ENCODE measurements around the gene DACH1.

DACH1 gene

DNA sequence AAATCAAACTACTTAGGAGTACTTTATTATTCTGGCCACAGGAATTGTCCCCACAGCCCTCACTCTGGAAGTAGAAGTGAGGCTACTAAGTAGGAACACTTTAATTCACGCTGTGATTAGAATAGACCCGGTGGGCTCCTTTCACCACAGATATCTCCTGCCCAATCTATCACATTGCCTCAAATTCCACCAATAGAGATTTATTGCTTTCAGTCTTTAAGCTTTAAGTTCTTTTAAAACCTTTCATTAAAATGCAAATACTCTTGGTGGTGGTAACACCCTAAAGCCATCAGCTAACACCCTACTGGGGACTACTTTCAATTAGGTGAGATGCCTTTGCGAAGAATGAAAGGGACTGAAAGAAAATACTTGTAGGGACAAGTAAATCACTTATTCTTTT lies 181.9 kb downstream of the DACH1 start:
- DNase-seq = no peak

DNA sequence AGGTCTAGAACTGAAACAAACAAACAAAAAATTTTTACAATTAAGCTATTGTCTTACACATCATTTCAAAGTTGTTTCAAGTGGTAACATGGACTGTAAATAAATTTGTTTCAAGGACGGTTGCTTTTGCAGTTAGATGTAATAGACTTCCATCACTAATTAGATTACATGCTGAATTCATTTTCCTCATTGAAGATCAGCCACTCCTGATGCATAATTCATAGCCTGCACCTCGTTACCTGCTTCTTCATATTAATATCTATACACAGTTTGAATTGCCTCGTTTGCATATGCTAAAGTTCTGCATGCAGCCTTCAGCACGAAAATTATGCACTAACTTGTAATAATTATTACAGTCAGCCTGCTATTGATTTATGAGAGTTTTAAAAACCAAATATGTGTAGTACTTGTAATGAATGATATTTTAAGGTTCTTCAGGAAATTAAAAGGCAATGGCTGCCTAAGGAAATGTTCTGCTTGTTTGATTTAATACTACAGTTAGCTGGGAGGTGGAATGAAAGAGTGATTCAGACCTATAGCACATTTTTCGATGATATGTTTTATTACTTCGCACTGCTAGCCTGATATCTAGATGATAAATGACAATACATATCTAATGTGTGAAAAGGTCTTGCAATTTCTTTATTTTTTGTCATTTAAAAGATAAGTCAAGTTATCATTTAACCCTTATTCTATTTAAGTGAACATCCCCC lies 184.9 kb downstream of the DACH1 start:
- no peak for DNase-seq

DNA sequence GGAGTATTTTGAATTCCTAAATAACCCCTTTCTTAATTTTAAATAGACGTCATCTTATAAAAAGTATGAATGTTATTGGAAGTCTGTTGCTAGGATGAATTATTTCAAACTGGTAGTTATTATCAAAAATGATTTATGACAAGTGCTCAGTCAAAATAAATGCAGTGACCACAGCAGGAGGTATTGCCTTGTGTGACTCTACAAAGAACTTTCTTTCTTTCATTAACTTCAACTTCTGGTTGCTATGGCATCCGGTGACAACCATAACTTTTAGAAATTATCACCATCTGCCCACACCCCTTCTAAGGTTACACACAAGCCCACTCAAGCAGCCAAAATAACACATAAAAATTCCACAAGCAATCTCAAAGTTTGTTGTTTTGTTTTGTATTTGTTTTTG lies 189.9 kb downstream of the DACH1 start:
- DNase-seq = no peak

DNA sequence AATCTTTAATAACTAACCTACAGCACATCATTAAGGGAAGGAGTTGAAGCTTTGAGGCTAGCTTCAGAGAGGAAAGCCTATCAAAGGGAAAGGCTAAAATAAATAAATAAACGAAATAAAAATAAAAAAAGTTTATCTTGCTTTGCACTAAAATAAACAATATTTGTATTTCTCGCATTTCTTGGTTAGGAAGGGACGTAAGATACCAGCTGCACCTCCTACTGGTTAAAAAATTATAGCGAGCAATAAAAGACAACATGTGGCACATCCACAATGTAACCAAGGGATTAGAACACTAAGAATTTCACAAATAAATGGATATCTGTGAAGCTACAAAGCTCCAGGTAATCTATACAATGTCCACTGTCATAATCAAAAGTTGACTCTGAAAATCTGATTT lies 194.5 kb downstream of the DACH1 start:
- DNase-seq = no peak

DNA sequence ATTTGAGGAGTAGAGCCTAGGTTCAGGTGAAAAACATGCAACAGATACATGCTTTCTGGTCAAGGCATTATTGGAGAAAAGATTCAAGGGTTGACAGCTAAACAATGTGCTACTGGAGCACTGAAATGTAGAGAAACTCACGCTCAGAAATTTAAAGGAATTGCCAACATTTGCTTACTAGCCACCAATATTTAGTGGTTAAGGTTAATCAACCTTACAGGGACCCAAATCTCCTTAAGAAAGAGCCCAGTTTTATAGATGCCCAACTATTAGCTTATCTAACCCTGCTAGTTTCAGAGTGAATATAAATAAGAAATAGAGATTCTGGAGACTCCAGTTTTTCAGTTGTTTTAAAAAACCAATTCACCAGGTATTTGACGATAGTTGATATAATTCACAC lies 203.6 kb downstream of the DACH1 start:
- no peak for DNase-seq

DNA sequence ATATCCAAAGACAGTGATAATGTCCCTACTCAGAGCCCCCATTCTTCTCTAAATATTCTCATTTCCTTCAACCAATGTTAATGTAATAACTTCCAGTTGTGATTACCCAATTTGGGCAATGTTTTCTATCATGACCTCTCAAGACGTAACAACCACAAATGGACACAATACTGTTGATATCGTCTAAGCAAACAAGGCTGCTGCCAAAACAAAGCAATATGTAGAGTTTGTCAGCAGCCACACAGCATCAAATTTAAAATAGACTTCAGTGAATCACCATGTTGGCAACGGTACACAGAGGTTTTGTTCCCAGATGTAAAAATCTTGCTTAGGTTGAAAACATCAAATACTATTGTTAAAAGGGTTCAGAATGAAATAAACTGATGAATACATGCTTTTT lies 205.1 kb downstream of the DACH1 start:
- DNase-seq = no peak

DNA sequence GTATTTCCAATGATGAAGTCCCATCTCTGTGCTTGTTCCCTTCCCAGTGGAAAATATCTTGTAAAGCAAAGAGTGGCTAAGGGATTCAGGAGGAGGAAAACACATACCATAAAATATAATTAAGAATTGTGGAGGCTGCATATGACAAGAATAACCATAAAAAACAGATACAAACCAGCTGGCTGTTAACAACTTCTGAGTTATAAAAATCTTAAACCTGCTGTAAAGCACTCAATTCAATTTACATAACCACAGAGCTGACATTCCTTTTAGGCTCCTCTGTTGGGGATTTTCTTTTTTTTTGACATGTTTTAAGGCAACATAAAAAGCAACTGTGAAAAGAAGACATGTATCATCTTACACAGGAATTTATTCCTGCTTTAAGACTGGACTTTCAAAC lies 207.6 kb downstream of the DACH1 start:
- no peak for DNase-seq

DNA sequence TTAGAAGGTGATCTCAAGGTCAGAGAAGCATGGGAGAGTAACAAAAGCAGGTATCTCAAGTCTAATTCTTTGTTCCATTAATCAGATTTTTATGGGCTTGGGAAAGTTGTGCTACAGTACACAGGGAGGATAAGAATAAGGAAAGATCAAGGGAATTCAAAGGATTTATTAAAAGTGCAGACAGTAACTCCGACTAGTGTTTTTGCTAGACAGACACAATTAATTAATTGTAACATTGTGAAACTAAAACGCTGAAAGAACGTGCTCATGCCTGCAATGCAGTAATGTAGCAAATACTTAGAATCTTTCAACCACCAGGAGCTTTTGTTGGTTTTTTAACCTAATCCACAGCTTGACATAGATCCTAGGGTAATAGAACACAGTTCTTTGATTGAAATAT lies 221.5 kb downstream of the DACH1 start:
- DNase-seq = no peak

DNA sequence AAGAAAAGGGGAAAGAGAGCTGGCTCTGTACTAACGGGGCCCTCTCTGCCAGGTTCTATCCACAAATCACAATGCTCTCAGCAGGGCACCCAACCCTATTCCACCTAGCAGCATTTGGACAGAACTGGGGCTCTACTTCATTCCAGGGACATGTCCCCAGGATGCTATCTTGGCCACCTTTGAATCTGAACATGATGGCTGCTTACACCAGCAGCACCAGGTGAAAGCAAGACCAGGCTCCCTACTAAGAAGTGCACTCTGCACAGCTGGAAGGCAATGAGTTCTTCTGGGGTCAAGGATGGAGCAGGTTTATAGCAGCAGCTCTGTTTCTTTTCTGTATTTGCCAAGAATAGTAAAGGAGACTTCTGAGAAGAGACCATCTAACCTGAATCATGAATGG lies 222.4 kb downstream of the DACH1 start:
- DNase-seq = no peak

DNA sequence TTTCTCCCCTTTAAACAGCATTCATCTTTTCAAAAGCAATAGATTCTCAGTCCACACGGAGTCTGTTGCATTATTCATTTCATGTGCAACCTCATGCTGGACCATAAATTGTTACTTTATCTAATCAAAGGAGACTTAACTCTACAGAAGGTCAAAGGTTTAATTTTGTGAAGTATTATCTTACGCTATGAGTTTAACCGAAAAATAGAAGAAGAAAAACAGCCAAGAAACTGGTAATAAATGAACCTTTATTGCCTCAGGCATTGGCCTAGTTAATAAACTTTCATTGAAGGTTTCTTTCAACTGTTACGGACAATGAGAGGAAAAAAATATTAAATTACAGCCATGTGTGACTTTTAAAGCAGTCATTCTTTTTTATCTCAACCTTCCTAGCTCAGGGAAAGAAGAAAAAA lies 223.6 kb downstream of the DACH1 start:
- DNase-seq = no peak

DNA sequence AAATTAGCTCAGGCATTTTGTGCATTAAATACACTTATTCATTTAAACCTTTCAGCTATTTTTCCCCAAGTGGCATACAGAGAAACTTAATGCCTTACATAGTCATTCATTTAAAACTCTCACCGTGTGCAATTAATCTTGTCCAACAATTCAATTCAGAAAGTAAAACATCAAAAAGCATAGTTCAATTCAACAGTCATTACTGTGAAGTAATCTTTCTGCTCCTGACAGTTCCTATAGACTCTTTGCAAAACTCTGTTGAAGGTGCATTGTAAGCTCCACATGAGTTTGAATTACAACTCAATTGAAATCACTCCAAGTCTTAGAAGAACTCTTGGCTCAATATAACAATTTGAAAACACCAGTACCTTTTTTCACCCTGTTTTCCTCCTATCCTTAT lies 228.3 kb downstream of the DACH1 start:
- DNase-seq = no peak

DNA sequence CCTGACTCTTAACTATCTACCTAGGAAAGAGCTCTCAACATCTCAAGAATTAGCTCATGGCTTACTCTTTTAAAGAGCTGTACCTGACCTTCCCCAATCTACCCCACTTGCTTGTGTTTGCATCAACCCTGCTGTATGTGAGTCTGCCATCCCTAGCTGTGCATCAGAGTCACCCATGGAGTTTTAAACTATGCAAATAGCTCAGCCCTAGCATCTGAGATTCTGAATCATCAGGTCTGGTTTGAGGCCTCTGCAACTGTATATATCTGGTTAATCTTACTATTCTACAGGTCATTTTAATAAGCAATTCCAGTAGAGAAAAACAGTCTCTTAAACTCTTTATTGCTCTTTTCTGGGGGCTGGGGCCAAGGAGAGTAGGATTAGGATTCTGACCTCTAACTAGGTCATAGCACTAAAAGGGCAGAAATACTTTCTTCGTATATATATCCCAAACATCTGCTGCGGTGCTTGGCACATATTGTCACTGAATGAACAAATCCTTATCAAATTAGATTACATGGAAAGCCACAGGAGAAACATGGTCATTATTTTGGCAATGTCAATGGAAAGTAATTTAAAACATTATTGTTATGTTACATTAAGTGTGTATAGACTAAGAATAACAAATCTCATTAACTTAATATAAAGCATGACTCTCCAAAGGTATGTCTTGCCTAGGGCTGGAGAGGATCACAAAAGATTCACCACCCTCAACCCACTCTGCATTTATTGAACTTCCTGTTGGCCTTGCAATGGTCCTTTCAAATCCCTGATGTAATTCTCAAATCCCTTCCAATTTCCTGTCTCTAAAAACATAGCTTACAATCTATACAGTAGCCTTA lies 232.2 kb downstream of the DACH1 start:
- no peak for DNase-seq

DNA sequence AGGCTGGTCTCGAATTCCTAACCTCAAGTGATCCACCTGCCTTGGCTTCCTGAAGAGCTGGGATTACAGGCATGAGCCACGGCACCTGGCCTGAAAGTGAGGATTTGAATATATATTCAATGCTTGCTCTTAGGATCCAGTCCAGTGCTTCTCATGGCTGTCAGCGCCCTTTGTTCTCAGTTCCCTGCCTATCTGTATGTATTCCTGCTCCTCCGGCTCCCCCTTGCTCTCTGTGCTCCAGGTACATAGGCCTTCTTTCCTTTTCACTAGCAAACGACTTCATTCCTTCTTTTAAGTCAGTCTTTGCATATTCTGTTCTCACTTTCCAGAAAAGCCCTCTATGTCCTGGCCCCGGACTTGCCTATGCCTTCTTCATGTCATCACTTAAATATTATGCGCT lies 232.8 kb downstream of the DACH1 start:
- DNase-seq = no peak

DNA sequence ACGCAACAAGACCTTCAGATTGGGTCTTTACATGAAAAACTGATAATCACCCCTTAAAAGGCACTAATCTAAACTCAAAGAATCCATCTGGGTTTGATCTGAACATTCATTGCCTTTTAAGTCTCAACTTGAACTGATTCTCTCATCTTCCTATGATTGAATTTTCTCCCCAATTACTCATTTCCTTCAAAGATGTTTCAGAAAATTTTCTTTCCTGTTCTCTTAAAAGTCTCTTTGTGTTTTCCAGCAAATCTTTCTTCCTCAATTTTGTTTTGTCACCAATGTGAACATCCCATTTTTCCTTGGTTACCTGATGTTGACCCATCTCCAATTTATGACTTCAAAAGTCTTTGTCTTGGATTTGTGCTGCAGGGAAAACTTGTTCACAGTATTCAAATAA lies 234.3 kb downstream of the DACH1 start:
- DNase-seq = no peak

DNA sequence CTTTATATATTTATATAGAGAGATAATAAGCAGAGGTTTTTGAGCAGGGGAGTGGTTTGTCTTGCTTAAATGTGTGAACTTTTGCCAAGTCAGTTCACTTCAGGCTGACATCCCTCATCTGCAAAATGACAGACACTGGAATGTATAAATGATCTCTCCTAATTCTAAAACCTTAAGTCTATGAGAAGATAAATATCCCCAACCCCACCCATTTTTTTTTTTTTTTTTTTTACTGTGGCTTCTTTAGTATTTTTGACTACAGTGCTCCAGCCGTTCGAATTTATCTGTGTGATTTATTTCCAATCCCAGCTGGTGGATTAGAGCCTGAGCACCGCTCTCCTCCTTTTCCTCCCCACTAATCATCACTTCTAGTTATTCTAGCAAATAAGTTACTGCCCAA lies 234.8 kb downstream of the DACH1 start:
- no peak for DNase-seq

DNA sequence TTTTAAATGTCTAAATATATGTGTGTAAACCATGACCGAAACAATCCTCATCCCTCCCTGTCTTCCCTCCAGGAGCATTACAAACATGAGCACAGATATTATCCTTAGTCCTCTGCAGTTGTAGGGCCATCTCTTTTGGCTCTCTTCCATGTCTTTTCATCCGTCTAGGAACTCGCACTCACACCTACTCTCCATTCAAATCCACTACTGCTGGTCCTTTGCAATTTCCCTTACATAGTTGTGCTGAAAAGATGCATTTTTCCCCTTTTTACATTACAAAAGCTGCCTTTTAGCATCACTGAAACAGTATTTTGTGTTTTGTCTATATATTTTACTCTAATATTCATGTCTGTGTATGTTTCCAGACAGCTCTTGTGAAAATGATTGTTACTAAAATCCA lies 237.8 kb downstream of the DACH1 start:
- no peak for DNase-seq

DNA sequence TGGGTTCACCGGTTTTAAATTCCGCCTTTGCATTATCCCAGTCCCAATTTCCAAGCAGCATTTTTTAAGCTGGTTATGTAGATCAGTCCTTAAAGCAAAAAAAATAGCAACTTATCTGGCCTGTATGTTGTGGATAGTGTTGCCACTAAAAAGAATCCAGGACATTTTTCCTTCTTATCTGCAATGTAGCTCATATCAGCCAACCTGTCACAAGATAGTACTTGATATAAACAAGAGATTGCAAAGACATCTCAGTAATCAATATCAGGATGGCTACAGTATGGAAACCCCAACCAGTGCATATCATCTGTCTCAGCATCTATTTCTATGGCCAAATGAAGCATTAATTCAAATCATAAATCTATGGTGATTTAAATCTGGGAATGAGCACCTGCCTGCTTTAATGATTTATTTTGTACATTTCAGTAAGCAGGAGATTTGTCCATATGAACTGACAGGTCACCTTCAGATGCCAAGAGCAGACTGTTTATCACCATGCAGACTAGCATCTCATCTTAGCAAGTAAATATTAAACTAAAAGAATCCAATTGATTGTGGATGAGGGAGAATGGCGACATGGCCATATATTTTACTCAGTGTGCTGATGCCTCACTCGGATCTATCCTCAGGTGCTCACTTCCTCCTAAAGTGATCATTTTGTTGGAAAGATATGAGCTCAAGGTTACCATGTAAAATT lies 240.4 kb downstream of the DACH1 start:
- no peak for DNase-seq

DNA sequence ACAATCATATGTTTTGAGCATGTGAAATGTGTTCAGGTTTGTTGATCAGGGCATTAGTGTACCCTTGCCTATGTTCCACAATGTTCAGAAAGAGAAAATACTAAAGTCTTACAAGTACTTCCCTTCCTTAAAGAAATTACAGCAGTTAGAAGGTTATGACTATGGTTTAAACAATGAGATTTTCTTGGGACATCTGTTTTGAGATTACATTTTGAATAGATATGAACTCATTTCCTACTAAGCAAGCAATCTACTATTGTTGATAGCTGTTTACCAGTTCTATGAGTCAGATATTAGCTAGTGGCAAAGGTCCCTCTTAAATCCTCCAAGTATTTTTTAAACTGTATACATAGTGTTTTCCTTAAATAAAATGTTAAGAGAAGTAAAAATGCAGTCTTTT lies 241.3 kb downstream of the DACH1 start:
- no peak for DNase-seq

DNA sequence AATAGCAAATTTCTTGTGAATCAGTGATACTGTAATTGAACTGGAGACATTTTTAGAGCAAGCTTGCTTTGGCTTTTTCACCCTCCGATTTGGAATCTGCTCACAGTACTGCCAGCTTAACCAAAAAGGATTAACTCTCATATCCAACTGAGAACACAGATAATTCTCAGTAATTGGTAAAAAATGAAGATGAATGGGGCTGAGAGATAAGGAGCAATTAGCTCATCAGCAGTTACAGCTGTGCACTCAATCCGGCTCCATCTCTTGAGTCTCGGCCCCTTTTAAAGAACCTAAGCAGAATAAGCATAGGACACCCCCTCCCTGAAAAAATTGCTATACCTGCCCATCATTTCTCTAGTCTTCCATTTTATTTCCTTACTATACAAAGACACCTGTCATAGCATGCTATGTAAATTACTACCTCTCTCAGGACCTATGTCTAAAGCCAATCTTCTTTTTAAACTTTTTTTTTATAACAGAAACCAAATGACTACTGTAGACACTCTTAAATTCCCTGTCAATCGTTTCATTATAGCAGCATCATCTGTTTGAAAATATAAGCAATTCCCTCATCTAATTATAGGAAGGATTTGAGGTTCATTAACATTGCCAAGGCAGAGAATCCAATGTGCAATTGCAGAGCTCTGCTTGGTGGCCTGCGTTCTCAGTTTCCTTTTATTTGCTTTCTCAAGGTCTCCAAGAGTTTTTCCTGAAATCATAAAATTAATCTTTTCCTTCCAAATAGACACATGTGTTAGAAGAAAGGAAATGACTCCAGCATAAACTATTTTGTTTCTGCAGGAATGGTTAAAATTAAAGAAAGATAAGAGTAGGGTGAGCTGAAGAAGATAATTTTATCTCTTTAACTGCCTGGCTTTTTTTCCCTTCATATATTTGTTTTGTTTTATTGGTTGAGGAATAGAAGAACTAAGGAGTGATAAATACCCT lies 242.1 kb downstream of the DACH1 start:
- DNase-seq = no peak

DNA sequence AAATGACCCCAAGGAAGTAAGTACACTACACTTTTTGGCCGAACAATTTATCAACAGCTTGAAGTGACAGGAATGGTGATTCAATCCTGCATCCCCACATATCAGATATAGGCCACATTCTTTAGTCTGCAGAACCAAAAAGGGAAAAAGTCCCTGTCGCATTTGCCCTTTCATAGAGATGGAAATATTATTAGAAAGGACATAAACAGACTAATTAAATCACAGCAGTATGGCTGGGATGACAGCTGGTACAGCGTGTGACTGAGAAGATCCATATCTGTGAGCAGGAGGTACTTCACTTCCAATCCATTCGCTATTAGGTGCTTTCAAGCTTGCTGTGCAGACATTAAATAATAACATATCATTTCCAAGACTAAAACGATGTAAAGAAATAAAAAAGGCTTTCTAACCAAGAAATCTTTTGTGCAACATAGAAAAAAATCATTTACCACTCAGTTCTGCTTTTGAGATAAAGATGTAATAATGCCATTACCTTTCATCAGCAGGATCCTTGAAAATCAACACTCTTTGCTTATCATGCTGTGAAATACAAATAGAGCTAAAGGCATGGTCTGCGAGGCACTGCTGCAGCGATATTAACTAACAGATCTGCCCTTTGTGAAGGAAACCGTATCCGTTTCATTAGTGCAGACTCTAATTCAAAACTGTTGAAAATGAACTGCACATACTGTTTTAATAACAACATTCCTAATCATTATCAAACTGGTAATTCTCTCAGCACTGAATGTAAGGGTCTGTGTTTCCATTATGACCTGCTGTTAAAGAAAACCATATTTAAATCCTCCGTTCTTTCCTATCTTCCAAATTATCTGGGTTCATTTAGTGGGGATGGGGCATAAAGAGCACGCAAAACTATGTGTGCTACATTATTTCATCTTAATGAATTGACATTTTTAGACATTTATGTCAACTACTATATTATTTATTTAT lies 245.6 kb downstream of the DACH1 start:
- DNase-seq = no peak

DNA sequence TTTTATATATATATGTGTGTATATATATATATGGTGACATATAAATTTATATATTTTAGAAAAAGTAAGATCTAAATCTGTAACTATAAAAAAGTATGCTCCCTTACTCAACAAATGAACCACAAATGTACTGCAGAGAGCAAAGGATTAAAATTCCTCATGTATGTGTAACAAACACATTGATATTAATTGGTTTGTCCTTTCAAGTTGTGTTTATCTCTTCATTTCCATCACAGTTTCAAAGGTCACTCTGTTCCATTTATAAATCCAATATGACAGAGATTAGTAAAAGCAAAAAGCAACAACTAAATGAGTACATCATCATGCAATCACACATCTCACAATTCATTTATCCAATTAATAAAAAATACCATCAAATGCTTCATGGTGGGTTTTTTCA lies 247.9 kb downstream of the DACH1 start:
- no peak for DNase-seq

DNA sequence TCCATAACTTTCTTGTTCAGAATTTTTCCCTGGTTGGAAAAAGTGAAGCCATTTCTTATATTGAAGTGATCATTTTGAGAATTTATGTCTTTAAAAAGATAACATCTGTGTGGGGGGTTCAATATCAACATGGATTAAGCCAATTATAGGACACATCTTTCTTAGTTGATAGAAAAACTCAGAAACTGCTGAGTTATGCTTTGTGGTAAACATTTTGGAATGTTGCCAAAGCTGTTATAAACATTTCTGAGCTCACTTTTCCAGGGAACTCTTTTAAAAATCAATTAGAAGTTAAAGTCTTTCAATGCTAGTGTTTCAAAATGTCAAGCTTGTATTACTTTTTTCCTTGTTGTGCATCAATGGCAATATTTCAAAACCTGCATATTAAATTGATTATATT lies 248.8 kb downstream of the DACH1 start:
- DNase-seq = no peak
